Stomach smooth muscle (tissue), 2 donors: ENCODE results near the gene BRCA1.
"Not testable (repeated sequence)": the region's sequence is repeated elsewhere in the genome, so short reads cannot be mapped to it uniquely, and the experiment has no call there.

ENCODE experiments used
- H3K27ac ChIP-seq: one replicate; pipeline ENCODE4 v1.7.0; 2013; ENCODE audit warnings: mild to moderate bottlenecking, low read length, inconsistent platforms
- H3K27me3 ChIP-seq, 2 donors: one replicate each; pipeline ENCODE4 v1.7.0; 2013; ENCODE audit warnings: low read length in 2 of 2; ENCODE audit not compliant: insufficient read depth in 2 of 2, control insufficient read depth in 1 of 2
- H3K36me3 ChIP-seq, 2 donors: one replicate each; pipeline ENCODE4 v1.7.0; 2013; ENCODE audit warnings: low read length in 2 of 2; ENCODE audit not compliant: control insufficient read depth in 2 of 2, insufficient read depth in 2 of 2
- H3K4me1 ChIP-seq: one replicate; pipeline ENCODE4 v1.7.0; 2013; ENCODE audit warnings: low read length; ENCODE audit not compliant: control insufficient read depth, insufficient read depth
- H3K4me3 ChIP-seq, 2 donors: one replicate each; pipeline ENCODE4 v1.7.0; 2013; ENCODE audit warnings: low read length in 2 of 2
- H3K9ac ChIP-seq, 2 donors: one replicate each; pipeline ENCODE4 v1.7.0; 2013; ENCODE audit warnings: low read length in 2 of 2, mild to moderate bottlenecking in 1 of 2
- H3K9me3 ChIP-seq, 2 donors: one replicate each; pipeline ENCODE4 v1.7.0; 2013; ENCODE audit warnings: low read length in 2 of 2; ENCODE audit not compliant: control insufficient read depth in 2 of 2
- donor health status: healthy.
- donor health status: Pancreatic carcinoma.

BRCA1 gene

GRCh38 chr17:43153197-43153835, 28.2 kb upstream of the BRCA1 start:
- H3K36me3 ChIP-seq, H3K4me1 ChIP-seq, H3K9me3 ChIP-seq, H3K27ac ChIP-seq, H3K9ac ChIP-seq, H3K4me3 ChIP-seq, H3K27me3 ChIP-seq: not testable (repeated sequence)

- H3K4me1 ChIP-seq = no peaks in the 10 kb centered on the region
- H3K36me3 ChIP-seq = peaks cover 0 to 2% of the 10 kb centered on the region in 2 donors
- no peaks in the 10 kb centered on the region for H3K9me3 ChIP-seq
- no peak overlapping the region for H3K27ac ChIP-seq
- H3K9ac ChIP-seq = no peak overlapping the region
- H3K27me3 ChIP-seq = no peaks in the 10 kb centered on the region
- no peak overlapping the region for H3K4me3 ChIP-seq
These were observed 26.8 kb upstream of the BRCA1 start for GRCh38 chr17:43151880-43152456.

GRCh38 chr17:43146649-43147048, 21.5 kb upstream of the BRCA1 start:
- H3K4me1 ChIP-seq = no peaks in the 10 kb centered on the region
- H3K9ac ChIP-seq = no peak overlapping the region
- H3K4me3 ChIP-seq = no peak overlapping the region
- H3K27ac ChIP-seq = no peak overlapping the region
- no peaks in the 10 kb centered on the region for H3K27me3 ChIP-seq
- no peaks in the 10 kb centered on the region for H3K9me3 ChIP-seq
- H3K36me3 ChIP-seq = peaks cover 0 to 6% of the 10 kb centered on the region in 2 donors

- Histone ChIP-seq H3K9ac (no peak overlapping the region), H3K9me3 (no peaks in the 10 kb centered on the region), H3K27ac (no peak overlapping the region), H3K4me3 (no peak overlapping the region), H3K36me3 (peaks cover 0 to 6% of the 10 kb centered on the region in 2 donors), H3K4me1 (no peaks in the 10 kb centered on the region), H3K27me3 (no peaks in the 10 kb centered on the region)
These were observed 18.0 kb upstream of the BRCA1 start for GRCh38 chr17:43143201-43143600.

- H3K4me3 ChIP-seq = no peak overlapping the region
- no peak overlapping the region for H3K9ac ChIP-seq
- no peaks in the 10 kb centered on the region for H3K9me3 ChIP-seq
- H3K4me1 ChIP-seq = no peaks in the 10 kb centered on the region
- H3K27me3 ChIP-seq = no peaks in the 10 kb centered on the region
- no peak overlapping the region for H3K27ac ChIP-seq
- H3K36me3 ChIP-seq = peaks cover 0 to 4% of the 10 kb centered on the region in 2 donors
These were observed 17.0 kb upstream of the BRCA1 start for GRCh38 chr17:43142153-43142552.

- Histone ChIP-seq H3K36me3 (peaks cover 0 to 4% of the 10 kb centered on the region in 2 donors), H3K9me3 (no peaks in the 10 kb centered on the region), H3K27me3 (no peaks in the 10 kb centered on the region), H3K9ac (no peak overlapping the region), H3K27ac (no peak overlapping the region), H3K4me1 (no peaks in the 10 kb centered on the region), H3K4me3 (no peak overlapping the region)
These were observed 15.5 kb upstream of the BRCA1 start for GRCh38 chr17:43140396-43141332.

- not testable (repeated sequence) for H3K27me3 ChIP-seq, H3K9ac ChIP-seq, H3K9me3 ChIP-seq, H3K27ac ChIP-seq, H3K4me1 ChIP-seq, H3K36me3 ChIP-seq, H3K4me3 ChIP-seq
These were observed 13.4 kb upstream of the BRCA1 start for GRCh38 chr17:43138531-43138930.

- not testable (repeated sequence) for H3K36me3 ChIP-seq, H3K27me3 ChIP-seq, H3K9ac ChIP-seq
These were observed 11.4 kb upstream of the BRCA1 start for GRCh38 chr17:43136574-43136973.

GRCh38 chr17:43135454-43135819, 10.3 kb upstream of the BRCA1 start:
- Histone ChIP-seq H3K36me3 (peaks cover 0 to 5% of the 10 kb centered on the region in 2 donors), H3K4me1 (no peaks in the 10 kb centered on the region), H3K27me3 (no peaks in the 10 kb centered on the region), H3K9me3 (no peaks in the 10 kb centered on the region), H3K9ac (no peak overlapping the region), H3K4me3 (no peak overlapping the region), H3K27ac (no peak overlapping the region)

More at GRCh38 chr17:43136574-43136973, 11.4 kb upstream of the BRCA1 start:
- not testable (repeated sequence) for H3K4me1 ChIP-seq, H3K9me3 ChIP-seq, H3K4me3 ChIP-seq, H3K27ac ChIP-seq

- Histone ChIP-seq H3K27ac (no peak overlapping the region), H3K27me3 (no peaks in the 10 kb centered on the region), H3K36me3 (peaks cover 0 to 5% of the 10 kb centered on the region in 2 donors), H3K9ac (no peak overlapping the region), H3K9me3 (no peaks in the 10 kb centered on the region), H3K4me3 (no peak overlapping the region), H3K4me1 (no peaks in the 10 kb centered on the region)
These were observed 9.8 kb upstream of the BRCA1 start for GRCh38 chr17:43134774-43135453.
